HG03039 (cell line): Measurements from ENCODE around the gene PHC1.

Experiments
- ATAC-seq: cut with Tn5 transposase; IDR thresholded peaks from one replicate; pipeline ENCODE4 v1.9.1; 2021; ENCODE audit warnings: mild to moderate bottlenecking, moderate library complexity; ENCODE audit not compliant: unreplicated experiment

PHC1 gene

DNA sequence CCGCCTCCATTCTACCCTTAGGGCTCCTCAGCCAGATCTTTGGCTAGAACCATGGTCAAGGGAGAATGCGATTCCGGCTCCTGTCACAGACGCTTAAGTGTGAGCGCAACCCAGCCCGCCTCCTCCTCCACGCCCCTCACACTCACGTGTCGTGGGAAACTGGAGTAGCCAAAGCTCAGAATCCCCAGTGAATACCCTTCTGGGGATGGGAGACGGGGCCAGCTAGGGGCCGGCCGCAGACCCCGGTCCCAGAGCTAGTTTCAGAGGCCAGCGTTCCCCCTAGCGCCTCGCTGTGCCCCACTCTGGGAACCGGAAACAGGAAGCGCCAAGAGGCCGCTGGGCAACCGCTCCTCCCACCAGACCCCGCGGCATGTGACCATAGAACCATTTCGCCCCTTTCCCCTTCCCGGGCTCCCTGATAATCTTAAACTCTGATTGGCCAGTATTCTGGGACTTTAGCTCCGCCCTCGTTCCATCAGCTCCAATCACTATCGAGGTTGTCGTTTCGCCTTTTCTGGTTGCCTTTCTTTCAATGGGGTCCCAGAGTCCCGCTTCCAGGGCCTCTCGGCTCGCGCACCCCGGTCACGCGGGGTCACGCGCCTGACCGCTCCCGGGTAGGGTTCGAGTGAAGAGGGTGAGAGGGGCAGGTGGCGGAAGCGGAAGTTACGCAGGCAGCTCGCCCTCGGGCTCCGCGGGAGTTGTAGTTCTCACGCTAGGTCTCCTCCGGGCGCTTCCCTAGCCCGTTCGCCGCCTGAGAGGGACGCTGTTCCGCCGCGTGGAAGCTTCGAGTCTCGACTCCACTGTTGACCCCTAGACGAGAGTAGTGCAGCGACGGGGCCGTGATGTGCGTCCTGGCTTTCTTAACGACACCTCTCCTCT lies 35.3 kb downstream of the PHC1 start, which contains the start of gene M6PR:
M6PR (minus strand) TSS at position 304 of the 879 bp plus-strand sequence. CDS start 3,241 bp downstream, outside the sequence.
- ATAC-seq = peak; percentile 79

DNA sequence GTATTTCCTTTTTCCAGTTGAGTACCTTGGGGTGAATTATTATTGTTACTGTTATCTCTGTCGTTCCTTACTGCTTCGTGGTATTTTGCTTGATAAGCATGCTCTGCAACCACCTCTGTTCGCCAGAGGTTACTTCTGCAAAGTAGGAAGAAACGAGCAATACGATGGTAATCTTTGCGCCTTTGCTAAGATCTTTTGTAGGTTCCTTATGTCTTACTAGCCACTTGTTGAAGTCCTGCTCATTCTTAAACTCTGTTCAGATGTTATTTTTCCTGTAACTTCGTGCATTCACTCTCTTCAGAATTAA lies 35.9 kb downstream of the PHC1 start:
- ATAC-seq = no peak

DNA sequence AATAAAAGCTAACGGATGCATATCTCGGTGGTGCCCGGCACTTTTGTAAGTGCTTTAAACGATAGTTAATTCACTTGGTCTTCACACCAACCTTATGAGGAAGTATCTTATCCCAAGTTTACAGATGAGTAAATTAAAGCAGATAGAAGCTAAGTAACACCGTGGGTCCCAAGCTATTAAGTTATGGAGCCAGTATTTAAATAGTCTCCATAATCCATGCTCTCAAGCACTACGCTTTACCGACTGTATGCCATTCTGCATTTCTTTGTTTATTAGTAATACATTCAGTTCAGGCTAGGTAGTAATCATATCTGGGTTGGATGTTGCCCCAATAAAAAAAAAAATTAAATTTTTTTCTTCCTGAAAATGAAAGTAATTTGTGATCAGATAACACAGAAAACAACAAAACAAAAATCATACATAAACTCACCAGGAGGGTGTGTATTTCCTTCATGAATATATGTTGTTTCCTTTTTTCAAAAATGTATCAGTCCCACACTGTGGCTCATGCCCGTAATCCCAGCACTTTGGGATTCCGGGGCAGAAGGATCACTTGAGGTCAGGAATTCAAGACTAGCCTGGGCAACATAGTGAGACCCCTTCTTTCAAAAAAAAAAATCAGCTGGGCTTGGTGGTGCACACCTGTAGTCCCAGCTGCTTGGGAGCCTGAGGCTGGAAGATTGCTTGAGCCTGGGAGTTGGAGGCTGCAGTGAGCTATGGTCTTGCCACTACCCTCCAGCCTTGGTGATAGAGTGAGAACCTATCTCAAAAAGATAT lies 36.6 kb downstream of the PHC1 start:
- no peak for ATAC-seq

DNA sequence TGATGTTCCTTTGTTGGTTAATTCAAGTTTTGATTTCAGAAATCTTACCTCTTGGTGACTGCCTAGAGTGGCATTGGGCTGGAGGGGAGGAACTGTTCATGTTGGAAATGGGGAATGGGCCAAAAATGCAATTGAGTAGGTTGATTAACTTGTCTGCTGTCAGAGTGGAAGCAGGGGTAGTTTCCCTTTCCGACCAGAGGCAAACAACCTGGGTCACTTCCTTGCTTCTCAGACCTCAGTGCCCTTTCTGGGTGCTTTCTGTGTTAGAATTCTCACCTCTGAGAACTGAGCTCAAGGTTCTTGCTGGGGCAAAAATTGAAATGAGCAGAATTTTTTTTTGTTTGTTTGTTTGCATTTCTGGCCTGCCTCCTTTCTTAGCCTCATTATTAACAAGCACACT lies 37.4 kb downstream of the PHC1 start:
- ATAC-seq = no peak

GRCh38 chr12:8953773-8954402 lies 39.6 kb downstream of the PHC1 start:
- ATAC-seq = no peak

DNA sequence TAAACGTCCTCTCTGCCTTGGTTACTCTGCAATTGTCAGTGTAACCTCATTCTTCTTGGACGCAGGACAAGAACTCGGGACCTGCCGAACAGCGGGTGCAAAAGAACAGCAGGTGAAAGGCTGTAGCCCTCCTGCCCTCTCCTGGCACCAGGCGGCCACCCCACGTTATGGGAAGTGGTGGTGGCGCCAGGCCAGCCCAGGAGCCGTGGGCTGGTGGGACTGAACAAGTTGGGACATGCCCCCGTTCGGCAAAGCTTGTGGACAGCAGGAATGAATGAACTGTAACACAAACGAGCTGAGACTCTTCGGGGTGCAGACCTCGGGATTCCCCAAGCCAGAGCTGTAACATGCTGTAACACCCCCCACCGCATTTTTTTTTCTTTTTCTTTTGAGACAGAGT lies 41.8 kb downstream of the PHC1 start:
- no peak for ATAC-seq

DNA sequence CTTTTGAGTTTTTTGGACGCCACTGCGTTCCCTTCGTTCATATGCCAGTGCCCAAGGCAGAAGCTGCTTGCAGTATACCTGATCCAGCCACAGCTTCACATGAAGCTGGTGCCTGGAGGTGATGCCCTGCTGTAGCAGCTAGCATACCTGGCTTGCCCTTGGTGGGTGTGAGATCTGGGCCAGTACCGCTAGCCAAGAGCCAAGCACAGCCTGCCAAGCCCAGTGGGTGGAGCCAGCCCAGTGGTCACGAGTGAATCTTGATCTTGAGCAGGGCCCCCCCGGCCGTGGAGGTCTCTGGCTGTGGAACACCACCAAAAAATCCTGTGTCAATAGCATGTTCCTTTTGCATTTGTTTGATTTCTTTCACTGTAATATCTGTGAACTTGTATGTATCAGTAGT lies 42.5 kb downstream of the PHC1 start:
- ATAC-seq = no peak

GRCh38 chr12:8957561-8957960 lies 43.3 kb downstream of the PHC1 start:
- ATAC-seq = no peak

DNA sequence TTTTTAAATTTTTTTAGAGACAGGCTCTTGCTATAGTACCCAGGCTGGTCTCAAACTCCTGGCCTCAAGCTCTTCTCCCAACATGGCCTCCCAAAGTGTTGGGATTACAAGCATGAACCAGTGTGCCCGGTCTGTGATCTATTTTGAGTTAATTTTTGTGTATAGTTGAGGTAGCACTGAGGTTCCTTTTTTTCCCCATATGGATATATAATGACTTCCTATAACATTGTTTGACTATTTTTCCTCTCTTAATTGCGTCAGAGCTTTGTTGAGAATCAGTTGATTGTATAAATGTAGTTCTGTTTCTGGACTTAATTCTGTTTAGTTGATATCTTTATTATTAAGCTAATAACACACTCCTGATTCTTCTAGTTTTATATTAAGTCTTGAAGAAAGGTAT lies 43.8 kb downstream of the PHC1 start:
- no peak for ATAC-seq

GRCh38 chr12:8960176-8960575 lies 45.9 kb downstream of the PHC1 start:
- no peak for ATAC-seq

GRCh38 chr12:8968761-8969160 lies 54.5 kb downstream of the PHC1 start:
- no peak for ATAC-seq

GRCh38 chr12:8969861-8970411 lies 55.6 kb downstream of the PHC1 start:
- no peak for ATAC-seq

DNA sequence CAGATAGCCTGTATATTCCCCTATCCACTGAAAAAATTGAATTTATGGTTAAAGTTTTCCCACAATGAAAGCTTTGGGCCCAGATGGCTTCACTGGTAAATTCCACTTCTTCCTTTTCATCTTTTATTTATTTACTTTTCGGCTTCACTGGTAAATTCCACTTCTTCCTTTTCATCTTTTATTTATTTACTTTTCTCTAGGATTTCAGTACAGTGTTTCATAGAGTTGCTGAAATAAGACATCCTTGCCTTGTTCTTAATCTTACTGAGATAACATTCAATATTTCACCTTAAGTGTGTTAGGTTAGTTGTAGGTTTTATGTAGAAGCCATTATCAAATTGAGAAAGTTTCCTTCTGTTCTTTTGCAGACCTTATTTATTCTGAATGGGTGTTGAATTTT lies 56.1 kb downstream of the PHC1 start:
- ATAC-seq = no peak

DNA sequence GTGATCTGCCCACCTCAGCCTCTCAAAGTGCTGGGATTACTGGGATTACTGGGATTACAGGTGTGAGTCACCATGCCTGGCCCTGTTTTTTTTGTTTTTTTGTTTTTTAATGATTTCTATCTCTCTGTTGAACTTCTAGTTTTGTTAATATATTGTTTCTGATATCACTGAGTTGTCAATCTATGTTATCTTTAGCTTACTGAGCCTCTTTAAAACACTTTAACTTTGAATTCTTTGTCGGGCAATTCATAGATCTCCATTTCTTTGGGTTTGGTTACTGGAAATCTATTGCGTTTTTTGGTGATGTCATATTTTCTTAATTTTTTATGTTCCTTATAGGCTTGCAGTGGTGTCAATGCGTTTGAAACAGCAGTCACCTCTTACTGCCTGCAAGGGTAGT lies 65.8 kb downstream of the PHC1 start:
- ATAC-seq = no peak

GRCh38 chr12:8985213-8985754 lies 71.0 kb downstream of the PHC1 start:
- ATAC-seq = no peak

DNA sequence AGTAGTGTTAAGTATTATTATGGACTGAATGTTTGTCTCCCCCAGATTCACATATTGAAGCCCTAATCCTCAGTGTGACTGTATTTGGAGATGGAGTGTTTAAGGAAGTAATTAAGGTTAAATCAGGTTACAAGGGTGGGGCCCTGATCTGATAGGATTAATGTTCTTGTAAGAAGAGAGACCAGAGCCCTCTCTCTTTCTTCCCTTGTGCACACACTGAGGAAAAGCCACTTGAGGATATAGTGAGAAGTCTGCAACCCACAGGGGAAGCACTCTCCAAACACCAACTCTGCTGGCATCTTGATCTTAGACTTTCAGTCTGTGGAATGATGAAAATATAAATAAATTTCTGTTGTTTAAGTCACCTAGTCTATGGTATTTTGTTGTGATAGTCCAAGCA lies 72.9 kb downstream of the PHC1 start:
- ATAC-seq = no peak

DNA sequence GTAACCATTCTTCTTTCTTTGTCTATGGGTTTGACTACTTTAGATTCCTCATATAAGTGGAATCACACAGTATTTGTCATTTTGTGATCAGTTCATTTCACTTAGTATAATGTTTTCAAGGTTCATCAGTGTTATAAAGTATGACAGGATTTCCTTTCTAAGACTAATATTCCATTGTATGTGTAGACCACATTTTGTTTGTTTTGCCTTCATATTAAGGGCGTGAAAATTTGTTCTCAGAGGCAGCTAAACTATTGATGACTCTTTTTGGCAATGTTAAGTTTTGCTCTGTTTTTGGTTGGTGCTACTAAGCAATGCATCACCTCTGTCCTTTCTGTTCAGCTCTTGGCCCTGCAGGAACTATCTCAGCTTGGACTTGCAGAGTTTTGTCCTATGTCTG lies 73.4 kb downstream of the PHC1 start:
- ATAC-seq = no peak

GRCh38 chr12:8989413-8989812 lies 75.1 kb downstream of the PHC1 start, which contains the start of gene KLRG1:
Gene KLRG1 (plus strand): TSS chr12:8989546. CDS start chr12:8989636, 90 bp downstream.
- no peak for ATAC-seq
